GM19467 (cell line): ENCODE data around the gene SUCO.
"Not testable (repeated sequence)": the region's sequence is repeated elsewhere in the genome, so short reads cannot be mapped to it uniquely, and the experiment has no call there.

Experiments
- ATAC-seq: cut with Tn5 transposase; IDR thresholded peaks from one replicate; pipeline ENCODE4 v1.9.1; 2021; ENCODE audit warnings: mild to moderate bottlenecking, moderate library complexity; ENCODE audit not compliant: unreplicated experiment

Gene SUCO

GRCh38 chr1:172603816-172604215, 70.9 kb downstream of the SUCO start:
- no peak for ATAC-seq

DNA sequence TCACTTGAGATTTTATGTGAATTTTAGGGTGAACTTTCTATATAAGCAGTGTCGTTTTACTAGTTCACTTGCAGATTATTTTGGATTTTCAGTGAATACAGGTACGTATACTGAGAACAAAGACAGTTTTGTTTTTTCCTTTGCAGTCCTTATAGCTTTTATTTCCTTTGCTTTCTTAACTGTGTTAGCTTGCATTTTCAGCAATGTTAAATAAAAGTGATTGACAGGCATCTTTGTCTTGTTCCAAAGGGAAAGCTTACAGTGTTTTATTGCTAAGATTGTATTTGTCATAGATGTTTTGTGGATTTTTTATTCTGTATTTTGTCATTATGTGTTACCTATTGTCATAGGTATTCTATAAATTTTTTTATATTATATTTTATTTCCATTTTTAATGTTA, 72.7 kb downstream of the SUCO start:
- ATAC-seq = no peak

DNA sequence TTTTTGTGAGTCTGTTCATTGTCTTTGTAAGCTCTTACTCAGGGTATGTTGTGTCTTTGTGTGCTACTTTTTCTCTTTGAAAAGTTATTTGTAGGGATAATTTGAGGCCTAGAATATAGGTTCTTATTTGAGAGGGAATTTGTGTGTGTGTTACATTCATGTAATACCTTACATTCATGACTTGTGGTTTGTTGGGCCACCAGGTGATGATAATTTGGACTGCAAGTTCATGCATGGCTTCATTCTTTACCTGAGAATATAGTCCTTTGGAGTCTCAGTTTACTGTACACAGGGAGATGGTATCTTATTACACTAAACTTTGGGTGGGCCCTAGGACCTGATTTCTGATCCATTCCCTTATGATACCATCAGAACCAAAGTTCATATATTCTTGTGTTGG, 74.2 kb downstream of the SUCO start:
- no peak for ATAC-seq

- ATAC-seq = no peak
Measured at GRCh38 chr1:172608098-172608601, 75.2 kb downstream of the SUCO start.

DNA sequence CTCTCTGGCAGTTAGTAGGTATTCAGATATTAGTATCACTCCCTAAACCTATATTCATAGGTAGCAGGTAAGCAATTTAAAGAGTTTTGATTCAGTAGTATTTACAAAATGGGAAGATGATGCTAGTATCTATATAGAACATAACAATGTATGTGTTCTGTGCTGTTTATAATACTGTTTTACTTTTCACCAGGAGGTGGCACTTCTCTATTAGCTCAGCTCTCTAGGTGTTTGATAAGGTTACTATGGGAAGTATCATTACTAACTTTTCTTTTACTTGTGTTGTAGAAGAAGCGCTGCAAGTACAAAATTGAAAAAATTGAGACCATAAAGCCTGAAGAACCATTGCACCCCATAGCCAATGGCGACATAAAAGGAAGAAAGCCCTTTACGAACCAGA, 76.6 kb downstream of the SUCO start:
- no peak for ATAC-seq

DNA sequence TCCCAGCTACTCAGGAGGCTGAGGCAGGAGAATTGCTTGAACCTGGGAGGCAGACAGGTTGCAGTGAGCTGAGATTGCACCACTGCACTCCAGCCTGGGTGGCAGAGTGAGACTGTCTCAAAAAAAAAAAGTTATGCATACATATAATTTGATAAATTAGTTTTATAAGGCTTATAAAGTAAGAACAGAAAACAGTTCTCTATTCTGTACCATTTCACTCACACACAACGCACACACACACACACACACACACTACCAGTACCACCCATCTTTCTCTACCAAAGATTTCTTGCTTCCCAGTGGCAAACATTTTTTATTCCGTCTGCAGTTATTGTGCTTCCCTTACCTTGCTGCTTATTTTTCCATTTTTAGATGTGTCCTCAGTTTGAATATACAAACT, 79.5 kb downstream of the SUCO start:
- no peak for ATAC-seq

DNA sequence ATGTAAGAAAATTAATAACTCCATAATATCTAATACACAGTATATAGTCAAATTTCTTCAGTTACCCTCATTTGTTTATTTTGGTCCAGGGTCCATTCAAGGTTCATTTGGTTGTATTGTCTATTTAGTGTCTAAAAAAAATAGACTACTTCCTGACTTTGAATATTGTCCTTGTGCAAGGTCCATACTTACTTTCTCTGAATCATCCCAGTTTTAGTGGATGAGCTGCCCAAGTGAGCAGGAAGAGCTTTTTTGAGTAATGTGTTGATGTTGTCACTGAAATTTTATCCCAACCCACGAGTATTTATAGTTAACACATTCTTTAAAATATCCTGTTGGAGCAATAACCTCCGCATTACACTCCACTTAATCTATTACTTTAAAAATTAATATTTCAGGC, 80.3 kb downstream of the SUCO start:
- no peak for ATAC-seq

- no peak for ATAC-seq
Measured at GRCh38 chr1:172616195-172616594, 83.2 kb downstream of the SUCO start.

DNA sequence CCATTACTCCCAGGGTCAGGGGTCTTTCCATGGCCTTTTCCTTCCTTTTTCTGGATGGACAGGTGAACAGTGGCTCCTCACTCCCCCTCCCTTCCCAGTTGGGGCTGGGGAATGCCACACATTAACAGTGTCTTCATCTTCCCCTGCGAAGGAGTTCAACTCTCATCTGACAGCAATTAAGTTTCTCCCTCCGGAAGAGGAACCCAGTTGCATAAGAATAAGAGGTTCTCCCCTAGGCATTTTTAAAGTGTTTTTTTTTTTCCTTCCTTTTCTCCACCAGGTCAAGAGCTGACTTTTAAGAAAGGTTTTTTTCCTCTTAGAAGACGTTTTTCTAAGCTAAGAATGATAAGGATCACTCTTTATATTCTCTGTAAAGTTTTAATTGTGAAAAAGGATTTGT, 83.7 kb downstream of the SUCO start:
- ATAC-seq = no peak

GRCh38 chr1:172620603-172621002, 87.7 kb downstream of the SUCO start:
- ATAC-seq = not testable (repeated sequence)

- no peak for ATAC-seq
Measured at GRCh38 chr1:172622541-172622940, 89.6 kb downstream of the SUCO start.

- ATAC-seq = no peak
Measured at GRCh38 chr1:172623748-172624147, 90.8 kb downstream of the SUCO start.

GRCh38 chr1:172626845-172627244, 93.9 kb downstream of the SUCO start:
- ATAC-seq = no peak

DNA sequence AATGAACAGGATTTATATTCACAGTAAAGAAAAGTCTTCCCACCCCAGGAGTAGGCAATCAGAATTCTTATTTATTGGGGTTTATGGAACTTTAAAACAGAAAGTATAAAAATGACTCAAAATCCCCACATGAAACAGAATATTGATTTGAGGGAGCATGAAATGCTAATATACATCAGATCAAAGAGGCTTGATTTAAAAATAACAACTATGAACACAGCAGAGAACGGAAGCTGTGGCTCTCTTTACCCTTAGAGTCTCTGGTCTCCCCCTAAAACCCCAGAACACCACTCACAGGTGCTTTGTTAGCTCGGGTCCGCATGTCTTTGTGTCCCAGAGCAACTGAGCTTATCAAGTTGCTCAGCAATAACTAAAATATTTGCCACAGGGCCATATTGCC, 94.8 kb downstream of the SUCO start:
- ATAC-seq = no peak

DNA sequence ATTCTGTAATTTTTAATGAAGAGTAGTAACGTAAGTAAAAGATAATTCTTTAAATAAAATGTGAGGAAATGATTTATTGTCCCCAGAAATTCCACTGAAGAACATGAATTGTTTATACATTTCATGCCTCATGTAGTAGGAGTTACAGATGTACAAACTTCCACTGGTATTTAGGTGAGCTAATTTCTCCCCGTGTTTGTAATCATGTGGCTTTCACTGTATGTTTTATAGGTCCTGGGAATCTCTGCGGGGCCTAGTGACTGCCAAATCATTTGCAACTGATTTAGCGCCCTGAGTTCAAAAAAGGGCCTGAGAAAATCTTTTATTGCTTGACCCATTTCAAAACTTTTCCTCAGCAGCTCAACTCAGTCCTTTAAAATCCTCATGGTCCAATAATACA, 95.5 kb downstream of the SUCO start:
- ATAC-seq = no peak

- no peak for ATAC-seq
Measured at GRCh38 chr1:172629170-172629569, 96.2 kb downstream of the SUCO start.

DNA sequence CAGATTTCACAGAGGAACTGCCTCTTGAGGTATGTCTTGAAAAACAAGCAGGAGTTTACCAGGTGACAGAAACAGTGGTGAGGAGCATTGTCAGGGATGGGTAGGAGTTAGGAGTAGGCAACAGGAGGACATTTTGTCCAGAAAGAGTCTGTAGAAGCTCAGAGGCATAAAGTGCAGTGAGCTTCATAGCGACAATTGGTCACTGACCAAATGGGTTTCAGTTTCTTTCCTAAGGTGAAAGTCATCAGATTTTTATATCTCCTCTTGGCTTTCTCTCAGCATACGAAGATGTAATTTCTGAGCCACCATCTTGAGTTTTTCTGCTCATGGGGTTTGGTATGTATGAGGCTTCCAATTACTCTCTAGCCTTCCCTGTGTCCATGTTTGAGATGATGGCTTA, 96.7 kb downstream of the SUCO start:
- ATAC-seq = no peak

DNA sequence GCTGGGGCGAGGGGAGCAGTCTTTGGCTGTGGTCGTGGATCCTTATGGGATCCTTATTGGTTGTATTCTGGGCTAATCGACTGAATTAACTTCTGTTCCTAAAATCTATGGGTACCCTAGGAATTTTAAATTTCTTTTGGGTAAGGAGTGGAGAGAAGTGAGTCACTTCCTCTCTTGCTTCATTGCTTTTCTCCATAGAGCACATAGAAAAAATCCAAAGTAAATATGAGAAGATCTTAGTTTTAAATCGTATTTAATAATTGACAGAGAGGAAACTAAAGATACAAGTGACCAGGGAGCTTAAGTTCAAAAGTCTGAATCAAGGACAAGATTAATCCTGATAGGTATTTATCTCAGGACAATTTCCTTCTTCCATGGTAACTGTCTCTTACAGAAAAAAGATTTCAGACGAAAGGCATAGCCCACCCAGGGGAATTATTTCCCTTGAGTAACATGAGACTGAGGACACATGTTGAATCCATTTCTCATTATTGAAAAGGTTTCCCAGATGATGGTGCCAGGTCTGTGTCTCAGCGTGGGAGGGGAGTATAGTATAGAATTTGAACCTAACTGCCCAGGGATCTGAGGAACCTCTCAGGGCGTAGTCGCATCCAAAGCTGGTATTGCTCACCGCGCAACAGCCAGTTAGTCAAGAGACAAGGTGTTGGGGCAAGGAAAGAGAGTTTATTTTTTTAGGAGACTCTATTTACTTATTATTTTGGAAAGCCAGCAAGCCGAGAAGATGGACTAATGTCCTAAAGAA, 97.3 kb downstream of the SUCO start:
- ATAC-seq = no peak

DNA sequence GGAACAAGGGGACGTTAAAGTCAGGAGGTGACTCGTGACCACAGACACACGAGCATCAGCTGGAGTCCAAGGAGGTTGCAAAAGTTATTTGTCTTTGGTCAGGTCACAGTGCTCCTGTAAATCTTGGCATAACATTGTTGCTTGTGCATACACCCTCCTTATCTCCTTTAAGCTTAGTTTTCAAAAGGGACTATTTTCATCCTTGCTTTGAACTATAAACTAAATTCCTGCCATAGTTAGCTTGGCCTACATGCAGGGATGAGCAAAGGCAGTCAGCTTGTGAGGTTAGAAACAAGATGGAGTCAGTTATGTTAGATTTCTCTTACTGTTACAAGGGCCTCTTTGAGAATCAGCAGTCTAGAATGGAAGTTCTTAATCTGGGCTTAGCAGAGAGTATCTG, 97.9 kb downstream of the SUCO start:
- no peak for ATAC-seq

DNA sequence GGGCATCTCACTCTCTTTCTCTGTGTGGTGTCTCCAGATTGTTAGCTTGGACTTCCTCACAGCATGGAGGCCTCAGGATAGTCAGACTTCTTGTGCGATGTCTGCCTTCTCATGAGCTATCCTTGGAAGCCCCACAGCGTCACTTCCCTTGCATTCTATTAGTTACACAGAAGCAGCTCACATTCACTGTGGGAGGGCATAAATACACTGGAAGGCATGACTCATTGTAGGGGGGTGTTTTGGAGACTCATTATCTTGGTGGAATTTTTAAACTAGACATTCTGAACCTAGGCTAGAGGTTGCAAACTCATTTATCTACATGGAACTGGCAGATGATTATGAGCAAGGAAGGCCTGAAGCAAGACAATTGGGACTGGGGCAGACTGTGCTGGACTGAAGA, 104.6 kb downstream of the SUCO start:
- no peak for ATAC-seq

DNA sequence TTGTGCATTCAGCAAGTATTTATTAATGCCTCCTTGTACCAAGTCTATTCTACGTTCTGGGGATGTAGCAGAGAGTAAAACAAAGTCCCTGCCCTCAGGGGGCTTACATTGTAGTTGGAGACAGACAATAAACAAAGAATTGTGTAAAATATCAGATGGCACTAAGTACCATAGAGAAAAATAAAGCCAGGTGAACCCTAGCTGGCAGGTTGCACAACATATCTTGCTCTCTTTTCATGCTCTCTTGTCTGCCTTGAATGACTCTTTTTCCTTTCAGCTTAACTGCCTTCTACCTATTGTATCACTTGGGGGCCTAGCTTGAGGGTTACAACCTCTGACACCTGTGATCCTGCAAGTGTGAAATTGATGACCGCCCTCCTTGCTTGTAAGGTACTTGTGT, 105.3 kb downstream of the SUCO start:
- ATAC-seq = no peak

DNA sequence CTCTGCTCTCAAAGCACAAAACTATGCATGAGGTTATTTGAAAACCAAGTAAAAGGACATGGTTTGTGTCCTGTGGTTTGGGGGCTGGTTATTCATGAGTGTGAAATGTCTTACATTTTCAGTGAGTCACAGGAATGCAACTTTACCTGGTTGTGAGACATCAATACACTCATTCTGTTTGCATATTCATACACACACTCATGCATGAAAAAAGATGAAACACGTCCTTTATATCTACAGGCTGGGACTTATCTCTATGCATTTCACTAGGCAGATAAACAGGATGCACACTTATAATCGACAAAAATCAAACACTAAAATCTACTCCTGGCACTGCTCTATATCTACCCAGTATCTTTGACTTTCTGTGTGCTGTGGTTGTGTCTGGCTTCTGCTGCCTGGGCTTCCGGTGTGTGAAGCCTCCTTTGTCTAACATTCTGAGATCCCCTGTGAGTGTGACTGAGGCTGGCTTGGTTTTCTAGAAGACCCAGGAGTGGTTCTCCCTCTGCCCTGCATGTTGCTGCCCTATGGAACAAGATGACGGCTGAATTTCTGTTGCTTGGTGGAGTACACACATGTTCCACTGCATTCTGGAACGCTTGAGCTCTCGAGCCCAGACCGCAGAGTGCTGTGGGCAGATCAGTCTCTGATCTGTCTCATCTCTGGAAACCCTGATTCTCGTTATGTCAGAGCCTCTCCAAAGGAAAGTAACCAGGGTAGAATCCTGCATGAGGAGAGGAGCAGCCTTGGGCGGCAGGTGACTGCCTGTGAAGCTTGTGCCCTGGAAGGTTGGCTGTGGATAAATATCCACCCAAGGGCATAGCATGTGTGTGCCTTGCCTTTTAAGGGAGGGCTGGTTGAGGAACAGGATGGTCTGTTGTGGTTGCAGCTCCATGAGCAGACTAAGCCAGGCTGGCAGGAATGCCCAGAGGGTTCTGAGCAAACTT, 106.2 kb downstream of the SUCO start:
- peak; percentile 40 for ATAC-seq
